Measurements from ENCODE around the gene FAM234B.

GRCh38 chr12:13124656-13125505, 80.7 kb downstream of the FAM234B start:
- no peak for TF ChIP-seq POLR2AphosphoS5 (IDR thresholded peaks at IDR 0.05)
- TF ChIP-seq CTCF (IDR thresholded peaks at IDR 0.05), result no peak
- no peak for TF ChIP-seq POLR2A (IDR thresholded peaks at IDR 0.05)

All from sigmoid colon (tissue), 4 donors.